ENCODE data around the gene SEC14L5. TPM values are rescaled to one million over a fixed set of nuclear protein-coding genes. Genes with fewer than 3 reads are reported as not detected.

The SEC14L5 gene
- not detected in 2 replicates for total RNA-seq (2013; cell fraction: nucleolus; rRNA removed)
- total RNA-seq (2014; rRNA removed) (not detected in 2 replicates), total RNA-seq (2014; rRNA removed; fragmentation: Illumina TruSeq; extraction: Trizol) (not detected in 2 replicates), total RNA-seq (2021) (not detected in 2 replicates), polyA plus RNA-seq (2011; rRNA removed) (not detected in 2 replicates), polyA plus RNA-seq (2014; fragmentation: Illumina TruSeq; extraction: Trizol) (0.01 TPM in 1 of 2 replicates, not detected in the other), polyA plus RNA-seq (2014; fragmentation: Nextera tagmentation; extraction: Ambion mirVana) (not detected), polyA plus RNA-seq (2014; rRNA removed) (not detected in 2 replicates), polyA plus RNA-seq (2016; fragmentation: Nextera tagmentation; extraction: Ambion mirVana) (not detected), polyA minus RNA-seq (2011; rRNA and poly(A)+ RNA removed) (not detected in 2 replicates), Bru-seq, nascent RNA (not detected), BruChase-seq, experiment 1, labeled RNA remaining after a 6-hour chase (percentile 2 among the genes with signal in this experiment), BruChase-seq, experiment 2, labeled RNA remaining after a 2-hour chase (not detected)
- not detected for polyA plus RNA-seq (2011; ENCODE audit: low read depth)
- polyA plus RNA-seq (2011; cell fraction: cytosol; rRNA removed) = not detected in 2 replicates
- not detected in 2 replicates for polyA plus RNA-seq (2011; cell fraction: nucleus; rRNA removed)
- 0.03 TPM in 1 of 2 replicates, not detected in the other for polyA plus RNA-seq (2012)
- not detected in 2 replicates for polyA minus RNA-seq (2011; cell fraction: cytosol; rRNA and poly(A)+ RNA removed)
- polyA minus RNA-seq (2011; cell fraction: nucleus; rRNA and poly(A)+ RNA removed) = not detected in 2 replicates
- long read RNA-seq, experiment 1 = 0 reads
- long read RNA-seq, experiment 2 = 0 reads

- CTCF ChIA-PET = interaction anchor here (0.7 to 0.9 kb wide), 2 partner anchors 128 to 164 kb away, joined by 3 read pairs; no protein-coding TSS in a partner anchor
- BruUV-seq (replicated peaks) = no TSS peak
Measured at GRCh38 chr16:4957720-4958509, at the start of gene SEC14L5. SEC14L5 (plus strand) TSS chr16:4958330; CDS start chr16:4959324, 994 bp downstream.

More at GRCh38 chr16:4957720-4958509, at the start of gene SEC14L5:
- POLR2A ChIA-PET = interaction anchor here (0.6 kb wide), 1 partner anchor 678 kb away, joined by 3 read pairs; no protein-coding TSS in a partner anchor
- H2AFZ ChIP-seq (ENCODE audit: control insufficient read depth, low read depth, low read length) = peak within 1 kb of the TSS; percentile 83
- WGBS (ENCODE audit: insufficient coverage, insufficient replicate concordance, low lambda C conversion rate, missing lambda C conversion rate) = 22% methylated on average over 49 of the region's 56 CpGs
- SMC1A ChIA-PET (ENCODE audit: uncharacterized antibody, unreplicated experiment) = no interaction called here
- RAD21 ChIA-PET (ENCODE audit: unreplicated experiment) = no interaction called here
- DNase-seq (ENCODE audit: low read depth, low spot score) (peak; percentile 55), FAIRE-seq (peak; percentile 47), ATAC-seq (peak; percentile 94)
- peaks cover 4% of the 10 kb centered on the region; the same call in 1 of the 2 replicates for H3K4me1 ChIP-seq (ENCODE audit: control insufficient read depth, insufficient read depth, low read length)
- intact Hi-C loops (cut with micrococcal nuclease; ENCODE audit: unreplicated experiment) (loop anchor here (5.0 to 10.0 kb wide), 6 partner anchors 111 to 651 kb away; partner anchors contain the start of genes GLYR1, NUDT16L1, ROGDI and UBN1), in situ Hi-C loops (cut with MboI) (loop anchor here (10.0 kb wide), 2 partner anchors 343 to 443 kb away; partner anchors contain the start of gene UBALD1)
- H3K9ac ChIP-seq (ENCODE audit: control insufficient read depth, insufficient read depth, low read length) = no peak within 1 kb of the TSS
- H3K79me2 ChIP-seq (ENCODE audit: control insufficient read depth, insufficient read depth, low read length) = no peaks in the 10 kb centered on the region
- peak within 1 kb of the TSS; percentile 61; the same call in 1 of the 2 replicates for H3K4me3 ChIP-seq
- no peaks in the 10 kb centered on the region for H3K36me3 ChIP-seq (ENCODE audit: control insufficient read depth in 2 of 2, insufficient read depth in 2 of 2, low read length in 1 of 2)
- TF ChIP-seq CTCF (IDR thresholded peaks at IDR 0.05 in 2 of 3, conservative IDR thresholded peaks at IDR 0.05 in 1 of 3; ENCODE audit: control insufficient read depth in 2 of 3, extremely low read depth in 1 of 3, insufficient read depth in 1 of 3, low read depth in 3 of 3, low read length in 3 of 3) (no peak), TCF12 (IDR thresholded peaks at IDR 0.05; ENCODE audit: low read depth, low read length) (0 out of 2 replicates have a peak, but pooled peaks have one; percentile 39), SP1 (IDR thresholded peaks at IDR 0.05; ENCODE audit: low read depth, low read length) (no peak), REST (IDR thresholded peaks at IDR 0.05; ENCODE audit: low read depth, low read length) (peak; percentile 88)
- peak within 1 kb of the TSS; percentile 90 for H3K4me2 ChIP-seq (ENCODE audit: control insufficient read depth, insufficient read depth)
- no peak within 1 kb of the TSS for H3K27ac ChIP-seq (ENCODE audit: control insufficient read depth, insufficient read depth)
- no peaks in the 10 kb centered on the region; a peak in 2 of 4 replicates for H3K27me3 ChIP-seq (replicated peaks in 1 of 2; ENCODE audit: control insufficient read depth in 2 of 2, insufficient read depth in 2 of 2, low read length in 1 of 2)
- H3K9me3 ChIP-seq (replicated peaks; ENCODE audit: control insufficient read depth, insufficient read depth, low read length) = no peaks in the 10 kb centered on the region
- no peaks in the 10 kb centered on the region for H4K20me1 ChIP-seq (ENCODE audit: control insufficient read depth, insufficient read depth)

Data from GM12878 (cell line).